GM19467 (cell line): ENCODE results near the gene CACNG7.

Experiments used
- ATAC-seq: cut with Tn5 transposase; IDR thresholded peaks from one replicate; pipeline ENCODE4 v1.9.1; 2021; ENCODE audit warnings: mild to moderate bottlenecking, moderate library complexity; ENCODE audit not compliant: unreplicated experiment

Gene CACNG7

GRCh38 chr19:53981376-53981951 lies 72.4 kb downstream of the CACNG7 start:
- ATAC-seq = no peak

GRCh38 chr19:53982001-53982451 lies 72.9 kb downstream of the CACNG7 start:
- no peak for ATAC-seq

GRCh38 chr19:53982611-53983010 lies 73.5 kb downstream of the CACNG7 start:
- ATAC-seq = no peak

- ATAC-seq = no peak
Observed at GRCh38 chr19:53983457-53984289, 74.6 kb downstream of the CACNG7 start.

- no peak for ATAC-seq
Observed at GRCh38 chr19:53985863-53986262, 76.8 kb downstream of the CACNG7 start.

GRCh38 chr19:53988981-53989380 lies 79.9 kb downstream of the CACNG7 start:
- ATAC-seq = no peak

GRCh38 chr19:53989600-53990533 lies 80.8 kb downstream of the CACNG7 start:
- ATAC-seq = no peak

GRCh38 chr19:53991224-53992113 lies 82.4 kb downstream of the CACNG7 start, which contains the start of gene CACNG6:
CACNG6 (plus strand) TSS chr19:53991637; CDS start chr19:53992878, 1,241 bp downstream.
- ATAC-seq = no peak

GRCh38 chr19:53992211-53992610 lies 83.1 kb downstream of the CACNG7 start:
- no peak for ATAC-seq

- no peak for ATAC-seq
Observed at GRCh38 chr19:53992815-53993214, 83.7 kb downstream of the CACNG7 start.

- no peak for ATAC-seq
Observed at GRCh38 chr19:53993448-53993847, 84.4 kb downstream of the CACNG7 start.
